Suprapubic skin (tissue), 4 donors: ENCODE results near the gene MYL9.

Experiments used
- POLR2A ChIP-seq, 2 donors: fragments of 450-650 bp; IDR thresholded peaks; one replicate each; pipeline ENCODE4 v1.6.1; 2017; ENCODE audit warnings: antibody characterized with exemption in 2 of 2, mild to moderate bottlenecking in 2 of 2, moderate library complexity in 2 of 2
- POLR2AphosphoS5 ChIP-seq, 3 donors: sonication (generic); formaldehyde crosslinking; IDR thresholded peaks; one replicate each; pipeline ENCODE4 v1.6.1; 2017; ENCODE audit warnings: antibody characterized with exemption in 3 of 3
- TF ChIP-seq, protein P1 (sequence below), 2 donors: fragments of 200-600 bp in 1 of 2; fragments of 450-650 bp in 1 of 2; sonication (generic) in 1 of 2; IDR thresholded peaks; one replicate each; pipeline ENCODE4 v1.5.1; 2016 to 2019; ENCODE audit warnings: antibody characterized with exemption in 2 of 2, mild to moderate bottlenecking in 1 of 2, moderate library complexity in 1 of 2

DNA sequence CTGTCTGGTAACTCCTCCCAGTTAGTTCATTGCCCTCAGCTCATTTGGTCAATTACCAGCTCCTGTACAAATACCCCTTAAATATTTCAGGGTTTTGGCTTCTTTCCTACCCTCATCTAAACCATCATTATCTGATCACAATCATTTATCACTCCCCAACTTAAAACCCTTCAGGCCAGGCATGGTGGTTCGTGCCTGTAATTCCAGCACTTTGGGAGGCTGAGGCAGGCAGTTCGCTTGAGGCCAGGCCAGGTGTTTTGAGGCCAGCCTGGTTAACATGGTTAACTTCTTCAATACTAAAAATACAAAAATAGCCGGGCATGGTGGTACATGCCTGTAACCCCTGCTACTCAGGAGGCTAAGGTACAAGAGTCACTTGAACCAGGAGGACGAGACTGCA, 41.5 kb downstream of the MYL9 start:
- TF ChIP-seq, protein P1, sequence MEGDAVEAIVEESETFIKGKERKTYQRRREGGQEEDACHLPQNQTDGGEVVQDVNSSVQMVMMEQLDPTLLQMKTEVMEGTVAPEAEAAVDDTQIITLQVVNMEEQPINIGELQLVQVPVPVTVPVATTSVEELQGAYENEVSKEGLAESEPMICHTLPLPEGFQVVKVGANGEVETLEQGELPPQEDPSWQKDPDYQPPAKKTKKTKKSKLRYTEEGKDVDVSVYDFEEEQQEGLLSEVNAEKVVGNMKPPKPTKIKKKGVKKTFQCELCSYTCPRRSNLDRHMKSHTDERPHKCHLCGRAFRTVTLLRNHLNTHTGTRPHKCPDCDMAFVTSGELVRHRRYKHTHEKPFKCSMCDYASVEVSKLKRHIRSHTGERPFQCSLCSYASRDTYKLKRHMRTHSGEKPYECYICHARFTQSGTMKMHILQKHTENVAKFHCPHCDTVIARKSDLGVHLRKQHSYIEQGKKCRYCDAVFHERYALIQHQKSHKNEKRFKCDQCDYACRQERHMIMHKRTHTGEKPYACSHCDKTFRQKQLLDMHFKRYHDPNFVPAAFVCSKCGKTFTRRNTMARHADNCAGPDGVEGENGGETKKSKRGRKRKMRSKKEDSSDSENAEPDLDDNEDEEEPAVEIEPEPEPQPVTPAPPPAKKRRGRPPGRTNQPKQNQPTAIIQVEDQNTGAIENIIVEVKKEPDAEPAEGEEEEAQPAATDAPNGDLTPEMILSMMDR (IDR thresholded peaks at IDR 0.05): no peak
- no peak for TF ChIP-seq POLR2A (IDR thresholded peaks at IDR 0.05)
- no peak for TF ChIP-seq POLR2AphosphoS5 (IDR thresholded peaks at IDR 0.05)
